NCI-H1930 (cell line): Measurements from ENCODE around the gene DNAJC6.
"Not testable (repeated sequence)": the region's sequence is repeated elsewhere in the genome, so short reads cannot be mapped to it uniquely, and the experiment has no call there.

Source experiments
- DNase-seq, 2 experiments: peaks; one replicate each; lab custom pipeline; 2025; lab: John Stamatoyannopoulos, UW

Gene DNAJC6

GRCh38 chr1:65431111-65431705 is 121.9 kb downstream of the DNAJC6 start:
- peak in 1 of 2 experiments; percentile 33 for DNase-seq

- DNase-seq = no peak
Measured at GRCh38 chr1:65432918-65433317, 123.6 kb downstream of the DNAJC6 start.

GRCh38 chr1:65434255-65434654 is 124.9 kb downstream of the DNAJC6 start:
- DNase-seq = no peak

- DNase-seq = no peak
Measured at GRCh38 chr1:65434760-65435159, 125.4 kb downstream of the DNAJC6 start.

GRCh38 chr1:65435987-65436386 is 126.6 kb downstream of the DNAJC6 start:
- no peak for DNase-seq

GRCh38 chr1:65437616-65438015 is 128.3 kb downstream of the DNAJC6 start:
- DNase-seq = no peak

- no peak for DNase-seq
Measured at GRCh38 chr1:65440322-65440900, 131.1 kb downstream of the DNAJC6 start.

GRCh38 chr1:65440915-65441314 is 131.6 kb downstream of the DNAJC6 start:
- DNase-seq = no peak

GRCh38 chr1:65441464-65441863 is 132.1 kb downstream of the DNAJC6 start:
- no peak for DNase-seq

GRCh38 chr1:65442442-65442841 is 133.1 kb downstream of the DNAJC6 start:
- DNase-seq = no peak

GRCh38 chr1:65443647-65444046 is 134.3 kb downstream of the DNAJC6 start:
- DNase-seq = no peak

- no peak for DNase-seq
Measured at GRCh38 chr1:65444128-65444640, 134.8 kb downstream of the DNAJC6 start.

GRCh38 chr1:65445837-65446236 is 136.5 kb downstream of the DNAJC6 start:
- DNase-seq = no peak

- no peak for DNase-seq
Measured at GRCh38 chr1:65449214-65449823, 140.0 kb downstream of the DNAJC6 start.

GRCh38 chr1:65455678-65456077 is 146.3 kb downstream of the DNAJC6 start:
- not testable (repeated sequence) for DNase-seq

GRCh38 chr1:65456481-65456880 is 147.1 kb downstream of the DNAJC6 start:
- DNase-seq = no peak

GRCh38 chr1:65457868-65458267 is 148.5 kb downstream of the DNAJC6 start:
- no peak for DNase-seq

GRCh38 chr1:65458730-65459396 is 149.5 kb downstream of the DNAJC6 start:
- DNase-seq = no peak

- DNase-seq = peak; percentile 30 to 48
Measured at GRCh38 chr1:65459397-65459768, 150.0 kb downstream of the DNAJC6 start.
